T-helper 22 cell (primary cell): ENCODE measurements around the gene PLA2G4E.

Experiments used
- DNase-seq: peaks from one replicate; pipeline ENCODE4 v3.0.0-alpha.2; 2020; ENCODE audit warnings: low read depth

The PLA2G4E gene

GRCh38 chr15:42053010-42053409, 32.2 kb upstream of the PLA2G4E start:
- DNase-seq, result no peak

GRCh38 chr15:42050484-42051255, 29.8 kb upstream of the PLA2G4E start:
- DNase-seq, result no peak

DNA sequence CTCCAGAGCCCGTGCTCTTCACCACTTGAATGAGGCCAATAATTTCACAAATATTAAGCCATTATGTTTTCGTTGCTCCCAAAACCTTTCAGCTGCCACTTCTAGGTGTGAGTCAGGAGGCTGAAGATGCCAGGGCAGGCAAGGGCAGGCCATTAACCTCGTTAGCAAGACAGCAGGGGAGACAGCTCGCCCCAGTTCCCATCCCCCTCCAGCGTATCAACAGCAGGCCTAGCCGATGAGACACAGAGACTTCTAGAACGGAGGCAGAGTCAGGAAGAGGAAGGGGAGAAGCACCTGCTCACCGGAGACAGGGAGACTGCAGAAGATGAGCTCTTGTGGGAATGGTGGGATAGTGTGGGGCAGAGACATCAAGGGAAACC, 28.0 kb upstream of the PLA2G4E start:
- DNase-seq, result no peak

DNA sequence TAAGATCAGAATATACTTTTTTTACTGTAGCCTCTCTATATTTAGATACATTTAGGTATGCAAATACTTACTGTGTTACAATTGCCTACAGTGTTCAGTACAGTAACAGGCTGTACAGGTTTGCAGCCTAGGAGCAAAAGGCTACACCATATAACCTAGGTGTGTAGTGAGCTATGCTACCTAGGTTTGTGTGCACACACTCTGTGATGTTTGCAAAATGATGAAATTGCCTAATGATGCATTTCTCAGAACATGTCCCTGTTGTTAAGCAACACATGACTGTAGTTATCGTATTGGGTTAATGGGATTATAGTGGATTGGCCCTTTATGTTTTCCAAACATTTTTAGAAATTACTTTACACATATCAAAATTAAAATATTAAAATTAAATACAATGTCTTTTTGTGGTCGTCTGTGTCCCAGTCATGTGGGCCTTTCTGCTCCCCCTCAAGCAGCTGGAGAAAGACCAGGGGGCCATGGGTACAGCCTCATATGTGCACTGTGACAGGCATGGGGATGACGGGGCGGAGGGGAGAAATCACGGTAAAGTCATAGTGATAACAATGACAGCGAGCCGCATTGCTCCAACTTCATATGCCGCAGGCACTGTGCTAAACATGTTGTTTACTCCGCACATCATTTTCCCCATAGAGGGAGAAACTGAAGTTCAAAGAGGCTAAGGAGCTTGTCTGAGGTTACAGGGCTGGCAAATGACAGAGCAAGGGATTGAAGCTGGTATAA, 27.4 kb upstream of the PLA2G4E start:
- no peak for DNase-seq

DNA sequence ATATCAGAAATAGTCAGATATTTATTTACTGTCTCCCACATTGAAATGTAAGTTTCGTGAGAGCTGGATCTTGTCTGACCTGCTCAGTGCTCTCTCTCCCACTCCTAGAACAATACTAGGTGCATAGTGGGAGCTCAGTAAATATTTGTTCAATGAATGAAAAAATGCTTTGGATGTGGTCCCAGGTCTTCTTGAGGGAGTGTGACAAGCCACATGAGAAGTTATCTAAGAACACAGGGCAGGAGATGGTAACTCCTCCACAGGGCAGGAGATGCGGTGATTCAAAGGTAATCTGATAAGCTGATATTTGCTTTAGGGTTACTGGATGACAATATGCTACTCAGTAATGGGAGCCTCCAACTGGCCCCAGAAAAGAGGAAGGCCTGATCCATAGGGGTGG, 25.8 kb upstream of the PLA2G4E start:
- DNase-seq, result no peak

DNA sequence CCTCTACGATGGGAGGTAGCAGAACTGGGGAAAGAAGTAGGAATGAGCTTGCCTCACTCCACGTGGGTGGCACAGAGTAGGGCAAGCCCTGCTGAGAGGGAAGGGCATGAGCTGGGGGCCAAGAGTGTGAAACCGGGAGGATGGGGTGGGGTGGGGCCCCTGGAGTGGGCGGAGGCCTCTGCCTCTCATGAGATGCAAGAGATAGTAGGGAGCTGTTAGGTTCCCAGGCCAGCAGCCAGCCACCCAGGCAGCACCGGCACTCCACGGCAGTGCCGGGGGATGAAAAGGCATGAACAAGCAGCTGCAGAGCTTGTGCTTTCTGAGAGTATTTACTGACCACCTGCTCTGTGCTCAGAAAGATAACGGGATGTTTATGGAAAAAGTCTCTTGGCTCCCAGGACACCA, 24.4 kb upstream of the PLA2G4E start:
- no peak for DNase-seq

GRCh38 chr15:42042602-42043400, 22.0 kb upstream of the PLA2G4E start:
- DNase-seq, result no peak

- DNase-seq, result no peak
These were observed 17.6 kb upstream of the PLA2G4E start for GRCh38 chr15:42038401-42038800.

DNA sequence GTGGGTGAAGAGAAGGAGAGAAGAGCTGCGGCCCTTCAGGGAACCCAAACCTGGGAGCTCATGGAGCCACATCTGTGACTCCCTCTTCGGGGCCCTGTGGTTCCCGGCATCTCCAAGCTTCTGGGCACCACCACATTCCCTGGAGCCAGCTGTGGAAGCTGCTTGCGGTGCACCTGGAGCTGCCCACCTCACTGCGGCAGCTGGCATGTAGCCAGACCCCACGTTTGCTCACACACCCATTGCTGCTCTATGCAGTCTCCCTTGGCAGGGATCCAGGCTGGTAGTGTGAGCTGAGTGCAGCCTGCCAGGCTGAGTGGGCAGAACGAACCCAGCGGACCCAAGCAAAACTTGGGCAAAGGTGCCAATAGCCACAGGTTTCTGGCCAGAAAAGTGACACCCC, 16.8 kb upstream of the PLA2G4E start:
- no peak for DNase-seq

DNA sequence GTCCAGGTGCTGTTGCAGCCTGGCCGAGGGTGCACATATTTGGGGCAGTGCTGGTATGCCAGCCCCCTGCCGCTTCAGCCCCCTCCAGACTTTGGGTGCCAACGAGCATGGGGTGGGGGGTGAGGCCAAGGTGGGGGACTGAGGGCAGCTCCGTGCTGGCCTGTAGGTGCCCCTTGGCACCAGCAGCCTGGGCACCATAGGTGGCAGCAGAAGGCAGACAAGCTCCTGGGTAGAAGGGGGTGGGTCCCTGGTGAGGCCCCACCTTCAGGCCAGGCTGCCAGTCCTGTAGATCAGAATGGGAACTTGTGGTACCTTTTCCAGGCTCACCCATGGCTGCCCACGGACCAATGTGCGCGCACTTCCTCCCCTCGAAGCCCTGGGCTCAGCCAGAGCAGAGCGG, 16.1 kb upstream of the PLA2G4E start:
- no peak for DNase-seq

GRCh38 chr15:42036112-42036905, 15.5 kb upstream of the PLA2G4E start:
- DNase-seq, result no peak

GRCh38 chr15:42035435-42035761, 14.6 kb upstream of the PLA2G4E start:
- DNase-seq, result no peak

GRCh38 chr15:42034628-42035434, 14.0 kb upstream of the PLA2G4E start:
- DNase-seq, result no peak

GRCh38 chr15:42033214-42033873, 12.5 kb upstream of the PLA2G4E start:
- DNase-seq, result no peak

DNA sequence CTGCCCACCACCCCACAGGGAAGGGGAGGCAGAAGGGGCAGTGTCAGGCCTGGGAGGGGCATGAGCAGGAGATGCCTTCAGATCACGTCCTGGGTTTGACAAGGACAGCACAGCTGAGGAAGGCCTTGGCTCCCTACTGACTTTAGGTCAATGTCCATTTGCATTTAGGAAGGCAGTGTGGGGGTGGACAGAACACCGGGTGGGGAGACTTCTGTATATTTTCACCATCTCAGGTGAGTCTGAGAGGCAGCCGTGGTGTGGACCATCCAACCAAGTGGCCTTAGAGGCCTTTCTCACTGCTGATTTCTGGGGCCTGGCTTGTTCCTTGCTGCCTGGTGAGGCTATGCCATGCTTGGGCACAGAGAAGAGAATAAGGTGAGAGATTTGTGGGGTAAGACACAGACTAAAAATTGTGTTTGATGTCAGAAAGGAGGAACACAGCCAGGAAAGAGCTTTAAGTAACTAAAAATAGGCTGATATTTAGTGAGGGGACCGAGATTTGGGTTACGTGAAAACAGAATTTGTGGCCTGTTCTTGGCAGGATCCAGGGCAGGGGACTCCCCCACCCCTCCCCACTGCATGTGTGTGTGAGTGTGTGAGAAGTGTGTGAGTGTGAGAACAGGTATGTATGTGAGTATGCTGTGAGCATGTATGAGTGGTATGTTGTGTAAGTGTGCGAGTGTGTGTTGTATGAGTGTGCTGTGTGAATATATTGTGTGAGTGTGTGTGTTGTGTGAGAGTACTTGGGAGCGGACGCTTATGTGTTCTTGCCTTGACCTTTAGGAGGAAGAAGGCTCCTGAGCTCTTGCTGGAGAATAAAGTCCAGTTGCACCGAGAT, 11.8 kb upstream of the PLA2G4E start:
- no peak for DNase-seq

- DNase-seq, result no peak
These were observed 10.5 kb upstream of the PLA2G4E start for GRCh38 chr15:42031198-42031915.

- DNase-seq, result no peak
These were observed 6.7 kb upstream of the PLA2G4E start for GRCh38 chr15:42027521-42027920.

DNA sequence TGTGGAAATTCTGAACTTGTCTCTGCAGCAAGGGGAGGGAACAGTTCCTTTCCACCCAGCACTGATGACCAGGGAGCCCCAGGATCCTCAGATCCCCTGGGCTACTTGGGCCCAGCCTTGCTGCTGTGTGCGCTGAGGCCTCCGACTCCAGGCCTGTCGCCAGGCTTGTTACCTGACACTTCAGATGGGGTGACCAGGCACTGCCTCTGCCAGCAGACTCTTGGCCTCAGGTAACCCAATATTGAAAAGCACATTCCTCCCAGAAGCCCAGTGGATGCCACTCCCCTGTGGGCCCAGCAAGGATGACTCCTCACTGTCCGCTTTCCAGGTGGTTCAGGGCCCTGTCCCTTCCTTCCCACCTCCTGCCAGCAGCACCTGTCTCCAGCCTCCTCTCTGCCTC, 3.5 kb upstream of the PLA2G4E start:
- no peak for DNase-seq

DNA sequence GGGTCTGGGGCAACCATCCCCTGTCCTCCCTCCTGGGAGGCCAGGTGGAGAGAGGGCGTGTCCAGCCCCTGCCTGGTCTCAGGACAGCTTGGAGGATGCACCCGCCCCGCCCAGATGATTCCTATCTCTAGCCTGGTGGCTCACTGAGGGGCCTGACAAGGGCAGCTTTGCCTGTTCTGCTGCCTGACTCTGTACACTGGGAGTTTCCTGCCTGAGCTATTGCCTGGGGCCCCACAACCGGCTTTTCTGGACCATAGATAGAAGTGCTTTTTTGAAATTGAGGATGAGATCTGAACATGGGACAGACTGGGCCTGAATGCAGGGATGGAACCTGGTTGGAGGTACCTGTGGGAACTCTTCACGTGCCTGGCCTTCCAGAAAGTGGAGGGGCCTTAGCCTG, 751 bp upstream of the PLA2G4E start:
- no peak for DNase-seq
